PFSK-1 (cell line): Measurements from ENCODE around the gene PCSK1N.

ENCODE experiments used
- FOXP2 ChIP-seq: optimal IDR thresholded peaks from 2 replicates; pipeline ENCODE3; 2011; ENCODE audit warnings: borderline replicate concordance, control low read depth, inconsistent platforms; ENCODE audit not compliant: insufficient read depth; ENCODE audit errors: extremely low read length, extremely low read depth
- POLR2AphosphoS5 ChIP-seq: IDR thresholded peaks from 2 replicates; pipeline ENCODE4 v1.6.1; 2012; ENCODE audit warnings: low read depth, mild to moderate bottlenecking, control low read depth, low read length, moderate library complexity
- SIN3A ChIP-seq: IDR thresholded peaks from 2 replicates; pipeline ENCODE4 v1.6.1; 2012; ENCODE audit warnings: mild to moderate bottlenecking, low read length, moderate library complexity, borderline replicate concordance; ENCODE audit not compliant: insufficient read depth
- TAF1 ChIP-seq: IDR thresholded peaks from 2 replicates; pipeline ENCODE4 v1.6.1; 2012; ENCODE audit warnings: low read length, control low read depth, borderline replicate concordance; ENCODE audit not compliant: insufficient read depth
- TF ChIP-seq, protein P1 (sequence below), 2 experiments: IDR thresholded peaks; 2 replicates each; pipeline versions ENCODE4 v1.6.1 to v1.8.0; 2011 to 2012; ENCODE audit warnings: low read depth in 2 of 2, low read length in 2 of 2, control low read depth in 1 of 2, inconsistent platforms in 1 of 2, mild to moderate bottlenecking in 1 of 2, moderate library complexity in 1 of 2; ENCODE audit not compliant: insufficient read depth in 1 of 2

DNA sequence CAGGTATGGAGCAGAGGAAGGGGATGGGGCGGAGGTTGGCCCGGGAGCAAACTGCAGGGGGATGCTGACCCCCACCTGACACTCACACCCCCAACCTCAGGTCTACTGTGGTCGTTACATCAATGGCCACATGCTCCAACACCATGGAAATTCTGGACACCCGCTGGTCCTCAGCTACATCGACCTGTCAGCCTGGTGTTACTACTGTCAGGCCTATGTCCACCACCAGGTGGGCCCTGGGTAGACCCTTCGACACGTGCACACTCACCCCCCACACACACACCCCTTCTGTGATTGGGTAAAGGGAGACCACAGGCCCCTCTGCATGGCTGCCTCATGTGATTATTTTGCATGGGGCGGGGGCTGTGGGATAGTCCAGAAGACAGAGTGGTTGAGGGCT, 11.3 kb downstream of the PCSK1N start:
- no peak for TF ChIP-seq POLR2AphosphoS5
- TF ChIP-seq, protein P1, sequence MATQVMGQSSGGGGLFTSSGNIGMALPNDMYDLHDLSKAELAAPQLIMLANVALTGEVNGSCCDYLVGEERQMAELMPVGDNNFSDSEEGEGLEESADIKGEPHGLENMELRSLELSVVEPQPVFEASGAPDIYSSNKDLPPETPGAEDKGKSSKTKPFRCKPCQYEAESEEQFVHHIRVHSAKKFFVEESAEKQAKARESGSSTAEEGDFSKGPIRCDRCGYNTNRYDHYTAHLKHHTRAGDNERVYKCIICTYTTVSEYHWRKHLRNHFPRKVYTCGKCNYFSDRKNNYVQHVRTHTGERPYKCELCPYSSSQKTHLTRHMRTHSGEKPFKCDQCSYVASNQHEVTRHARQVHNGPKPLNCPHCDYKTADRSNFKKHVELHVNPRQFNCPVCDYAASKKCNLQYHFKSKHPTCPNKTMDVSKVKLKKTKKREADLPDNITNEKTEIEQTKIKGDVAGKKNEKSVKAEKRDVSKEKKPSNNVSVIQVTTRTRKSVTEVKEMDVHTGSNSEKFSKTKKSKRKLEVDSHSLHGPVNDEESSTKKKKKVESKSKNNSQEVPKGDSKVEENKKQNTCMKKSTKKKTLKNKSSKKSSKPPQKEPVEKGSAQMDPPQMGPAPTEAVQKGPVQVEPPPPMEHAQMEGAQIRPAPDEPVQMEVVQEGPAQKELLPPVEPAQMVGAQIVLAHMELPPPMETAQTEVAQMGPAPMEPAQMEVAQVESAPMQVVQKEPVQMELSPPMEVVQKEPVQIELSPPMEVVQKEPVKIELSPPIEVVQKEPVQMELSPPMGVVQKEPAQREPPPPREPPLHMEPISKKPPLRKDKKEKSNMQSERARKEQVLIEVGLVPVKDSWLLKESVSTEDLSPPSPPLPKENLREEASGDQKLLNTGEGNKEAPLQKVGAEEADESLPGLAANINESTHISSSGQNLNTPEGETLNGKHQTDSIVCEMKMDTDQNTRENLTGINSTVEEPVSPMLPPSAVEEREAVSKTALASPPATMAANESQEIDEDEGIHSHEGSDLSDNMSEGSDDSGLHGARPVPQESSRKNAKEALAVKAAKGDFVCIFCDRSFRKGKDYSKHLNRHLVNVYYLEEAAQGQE (IDR thresholded peaks at IDR 0.05; ENCODE audit: insufficient read depth in 1 of 2, low read depth in 2 of 2, low read length in 2 of 2): no peak
- TF ChIP-seq SIN3A: no peak
- no peak for TF ChIP-seq TAF1
- no peak for TF ChIP-seq FOXP2
